HepG2 (cell line): ENCODE data around the gene ARHGAP15. TPM values are rescaled to one million over a fixed set of nuclear protein-coding genes. Genes with fewer than 3 reads are reported as not detected.

Experiments
- ATAC-seq: fragments of 200-7000 bp; cut with Tn5 transposase; 3 replicates; pipeline ENCODE4 v1.9.1; 2020; ENCODE audit warnings: mild to moderate bottlenecking, moderate library complexity
- BruUV-seq: library from RNA; stranded (reverse); fragments of 400-500 nt; replicated peaks from 2 replicates; lab custom pipeline; 2021; lab: Mats Ljungman, UMichigan
- CTCF ChIA-PET: fragments of 300-600 bp; formaldehyde crosslinking; extraction: SDS; loops from one replicate; lab custom pipeline; 2021; ENCODE audit warnings: low total read pairs, inconsistent platforms, low intra/inter-chr PET ratio; lab: Yijun Ruan, JAX
- POLR2A ChIA-PET: fragments of 350-600 bp; sonication (Branson Sonifier 250); formaldehyde crosslinking; loops from one replicate; lab custom pipeline; 2020; ENCODE audit warnings: antibody characterized with exemption, inconsistent platforms; lab: Yijun Ruan, JAX
- DNase-seq: peaks from one replicate; pipeline ENCODE4 v3.0.0-alpha.2; 2015; ENCODE audit warnings: low spot score
- FAIRE-seq: peaks from 3 replicates; lab custom pipeline; 2011; peaks lifted over from hg19 to GRCh38; lab: Jason Lieb, UNC
- H2AFZ ChIP-seq: one replicate; pipeline ENCODE4 v1.6.1; 2011; ENCODE audit warnings: low read length, inconsistent platforms
- H3K27ac ChIP-seq: fragments of 300-600 bp; 3 replicates; pipeline ENCODE4 v1.8.0; 2011; ENCODE audit warnings: mixed run types, mild to moderate bottlenecking, mixed read lengths, low read length, inconsistent platforms; ENCODE audit not compliant: insufficient read depth; ENCODE audit errors: extremely low read length
- H3K27me3 ChIP-seq, 2 experiments: fragments of 200-600 bp in 1 of 2; 2 replicates in 1 of 2; 3 replicates in 1 of 2; pipeline versions ENCODE4 v1.6.0 to v1.8.0; 2011; ENCODE audit warnings: low read length in 2 of 2, mild to moderate bottlenecking in 2 of 2, moderate library complexity in 2 of 2, inconsistent platforms in 1 of 2; ENCODE audit not compliant: insufficient read depth in 2 of 2, control insufficient read depth in 1 of 2
- H3K36me3 ChIP-seq, 2 experiments: fragments of 200-600 bp in 1 of 2; replicated peaks in 1 of 2; 2 replicates in 1 of 2; 3 replicates in 1 of 2; pipeline versions ENCODE4 v1.5.1 to v1.8.0; 2011; ENCODE audit warnings: low read length in 2 of 2, inconsistent platforms in 1 of 2; ENCODE audit not compliant: insufficient read depth in 2 of 2, control insufficient read depth in 1 of 2
- H3K4me1 ChIP-seq: 2 replicates; pipeline ENCODE4 v1.5.1; 2012; ENCODE audit warnings: low read length, inconsistent platforms; ENCODE audit not compliant: insufficient read depth
- H3K4me2 ChIP-seq: 2 replicates; pipeline ENCODE4 v1.6.0; 2011; ENCODE audit warnings: low read depth, low read length, inconsistent platforms
- H3K4me3 ChIP-seq, 3 experiments: fragments of 200-600 bp in 1 of 3; sonication (generic), shearing (Covaris generic) in 1 of 3; replicated peaks in 1 of 3; 2 replicates each; pipeline ENCODE4 v1.5.1; 2011 to 2016; ENCODE audit warnings: low read length in 3 of 3, inconsistent platforms in 2 of 3, low read depth in 2 of 3, mild to moderate bottlenecking in 2 of 3, control low read depth in 1 of 3, mixed read lengths in 1 of 3; ENCODE audit not compliant: insufficient read depth in 1 of 3
- H3K79me2 ChIP-seq: one replicate; pipeline ENCODE4 v1.6.1; 2011; ENCODE audit warnings: low read length, inconsistent platforms; ENCODE audit not compliant: insufficient read depth
- H3K9ac ChIP-seq: 2 replicates; pipeline ENCODE4 v1.6.0; 2011; ENCODE audit warnings: mild to moderate bottlenecking, low read depth, low read length, inconsistent platforms; ENCODE audit not compliant: insufficient read depth
- H3K9me3 ChIP-seq: 2 replicates; pipeline ENCODE4 v1.5.1; 2012; ENCODE audit warnings: mild to moderate bottlenecking, low read length
- H4K20me1 ChIP-seq: 2 replicates; pipeline ENCODE4 v1.6.0; 2011; ENCODE audit warnings: inconsistent platforms, mild to moderate bottlenecking, low read length, moderate library complexity; ENCODE audit not compliant: insufficient read depth
- ASH2L ChIP-seq: fragments of 300-600, 200-600 bp; sonication (generic); IDR thresholded peaks from 2 replicates; pipeline ENCODE4 v1.7.0; 2017; ENCODE audit warnings: low read depth, mild to moderate bottlenecking, moderate library complexity, mixed read lengths, low read length; ENCODE audit not compliant: insufficient read length
- ATRX ChIP-seq: sonication (generic); formaldehyde crosslinking; IDR thresholded peaks from 2 replicates; pipeline ENCODE4 v1.4.0; 2020; ENCODE audit warnings: missing genetic modification reagents, borderline replicate concordance
- DPF2 ChIP-seq: sonication (generic); formaldehyde crosslinking; IDR thresholded peaks from 2 replicates; pipeline ENCODE4 v1.4.0; 2020; ENCODE audit warnings: mild to moderate bottlenecking, low read depth, missing genetic modification reagents, borderline replicate concordance
- HDAC6 ChIP-seq: fragments of 200-600 bp; sonication (generic); IDR thresholded peaks from 2 replicates; pipeline ENCODE4 v1.7.0; 2017; ENCODE audit warnings: mild to moderate bottlenecking, antibody characterized with exemption, low read length, low read depth
- MIER2 ChIP-seq: IDR thresholded peaks from 2 replicates; pipeline ENCODE4 v1.6.1; 2016; ENCODE audit warnings: missing biosample characterization, missing genetic modification reagents
- ONECUT2 ChIP-seq: sonication (generic); formaldehyde crosslinking; IDR thresholded peaks from 2 replicates; pipeline ENCODE4 v1.4.0; 2020; ENCODE audit warnings: missing genetic modification reagents
- POGZ ChIP-seq: sonication (generic); formaldehyde crosslinking; IDR thresholded peaks from 2 replicates; pipeline ENCODE4 v1.4.0; 2020; ENCODE audit warnings: mild to moderate bottlenecking, missing genetic modification reagents
- ZBTB1 ChIP-seq: sonication (generic); formaldehyde crosslinking; IDR thresholded peaks from 2 replicates; pipeline ENCODE4 v1.4.0; 2020; ENCODE audit warnings: missing genetic modification reagents, borderline replicate concordance
- ZKSCAN5 ChIP-seq: sonication (generic); formaldehyde crosslinking; IDR thresholded peaks from 2 replicates; pipeline ENCODE4 v1.5.1; 2020; ENCODE audit warnings: mild to moderate bottlenecking, missing genetic modification reagents
- ZNF205 ChIP-seq: IDR thresholded peaks from 2 replicates; pipeline ENCODE4 v1.6.1; 2018; ENCODE audit warnings: missing biosample characterization, missing genetic modification reagents
- ZNF34 ChIP-seq: sonication (generic); formaldehyde crosslinking; IDR thresholded peaks from 2 replicates; pipeline ENCODE4 v1.4.0; 2020; ENCODE audit warnings: mild to moderate bottlenecking, missing genetic modification reagents, borderline replicate concordance
- ZNF546 ChIP-seq: sonication (generic); formaldehyde crosslinking; conservative IDR thresholded peaks from 2 replicates; pipeline ENCODE4 v1.8.1; 2023; ENCODE audit warnings: mild to moderate bottlenecking, missing genetic modification reagents
- ZNF607 ChIP-seq: sonication (generic); formaldehyde crosslinking; IDR thresholded peaks from 2 replicates; pipeline ENCODE4 v1.5.1; 2020; ENCODE audit warnings: missing genetic modification reagents, mild to moderate bottlenecking, borderline replicate concordance
- ZNF772 ChIP-seq: sonication (generic); formaldehyde crosslinking; IDR thresholded peaks from 2 replicates; pipeline ENCODE4 v1.5.0; 2020; ENCODE audit warnings: mild to moderate bottlenecking, missing genetic modification reagents
- ZNF788 ChIP-seq: sonication (generic); formaldehyde crosslinking; IDR thresholded peaks from 2 replicates; pipeline ENCODE4 v1.5.0; 2020; ENCODE audit warnings: mild to moderate bottlenecking, missing genetic modification reagents, borderline replicate concordance
- WGBS: methylation state at CpG from one replicate; pipeline ENCODE4 v1.1.6; 2017; ENCODE audit warnings: low lambda C conversion rate; 5-methylcytosine and 5-hydroxymethylcytosine counted together
- in situ Hi-C: cut with HindIII; loops from 2 replicates; pipeline ENCODE4 v1.10.0; 2017; ENCODE audit warnings: low pct_unique_long_range_greater_than_20kb; ENCODE audit not compliant: extremely low pct_ligation_motif_present
- intact Hi-C: fragments of 100-400 bp; cut with micrococcal nuclease; formaldehyde crosslinking; loops from one replicate; pipeline ENCODE4 v1.10.0; 2022; ENCODE audit not compliant: unreplicated experiment
- polyA plus RNA-seq, 8 experiments: library from polyadenylated mRNA; depleted of rRNA in 3 of 8; stranded (reverse) in 7 of 8; unstranded in 1 of 8; fragments of >200 nt; fragmentation: Illumina TruSeq in 4 of 8; extraction: Trizol in 4 of 8; gene quantifications; 2 replicates each; pipeline versions ENCODE4 v1.2.1 to v1.2.3, GENCODE V29; 2011 to 2016; ENCODE audit warnings: low read depth in 4 of 8, missing spikeins in 1 of 8, mixed read lengths in 1 of 8; ENCODE audit not compliant: insufficient read depth in 1 of 8
- total RNA-seq, 5 experiments: library from RNA; depleted of rRNA; stranded (reverse); fragments of >200 nt; fragmentation: Illumina TruSeq; extraction: Trizol; gene quantifications; 2 replicates each; pipeline ENCODE4 v1.2.3, GENCODE V29; 2016; ENCODE audit warnings: low read depth in 1 of 5
- TF ChIP-seq, protein P1 (sequence below): sonication (generic); formaldehyde crosslinking; IDR thresholded peaks from 2 replicates; pipeline ENCODE4 v1.4.0; 2020; ENCODE audit warnings: mild to moderate bottlenecking, missing genetic modification reagents

Gene ARHGAP15
- total and polyA plus RNA-seq, 2 of the 13 experiments (the other 11 are each of a cell fraction or from before 2014, with no cell fraction given) = 0.04 TPM; not detected in 1

GRCh38 chr2:143139835-143140393, 10.7 kb downstream of the ARHGAP15 start:
- Histone ChIP-seq H2AFZ (no peak overlapping the region), H3K4me2 (no peak overlapping the region), H3K4me3 (no peak overlapping the region), H3K9ac (no peak overlapping the region), H4K20me1 (no peaks in the 10 kb centered on the region), H3K79me2 (no peaks in the 10 kb centered on the region), H3K36me3 (no peaks in the 10 kb centered on the region), H3K9me3 (no peaks in the 10 kb centered on the region), H3K27me3 (no peaks in the 10 kb centered on the region), H3K27ac (no peak overlapping the region), H3K4me1 (no peaks in the 10 kb centered on the region)
- DNase-seq = no peak
- ChIA-PET POLR2A (no interaction called here), CTCF (no interaction called here)
- WGBS = 59% methylated on average over 2 of the region's 2 CpGs
- no TSS peak for BruUV-seq
- TF ChIP-seq ZBTB1 (CRISPR knock-in tag) (no peak), ATRX (CRISPR knock-in tag) (no peak), ONECUT2 (CRISPR knock-in tag) (no peak), ASH2L (no peak), MIER2 (no peak), POGZ (CRISPR knock-in tag) (no peak), ZNF205 (CRISPR knock-in tag) (no peak), ZNF788 (CRISPR knock-in tag) (no peak), ZNF772 (CRISPR knock-in tag) (no peak), HDAC6 (no peak), ZKSCAN5 (CRISPR knock-in tag) (no peak), DPF2 (CRISPR knock-in tag) (no peak), ZNF607 (CRISPR knock-in tag) (no peak), ZNF546 (no peak), ZNF34 (CRISPR knock-in tag) (no peak)
- TF ChIP-seq, protein P1, sequence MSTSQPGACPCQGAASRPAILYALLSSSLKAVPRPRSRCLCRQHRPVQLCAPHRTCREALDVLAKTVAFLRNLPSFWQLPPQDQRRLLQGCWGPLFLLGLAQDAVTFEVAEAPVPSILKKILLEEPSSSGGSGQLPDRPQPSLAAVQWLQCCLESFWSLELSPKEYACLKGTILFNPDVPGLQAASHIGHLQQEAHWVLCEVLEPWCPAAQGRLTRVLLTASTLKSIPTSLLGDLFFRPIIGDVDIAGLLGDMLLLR (CRISPR knock-in tag) = no peak
- FAIRE-seq = no peak
- intact Hi-C loops (no loop called here), in situ Hi-C loops (no loop called here)
- no peak for ATAC-seq
